Lower leg skin (tissue), 4 donors: Measurements from ENCODE around the gene UBXN11. TPM values are rescaled to one million over a fixed set of nuclear protein-coding genes. Genes with fewer than 3 reads are reported as not detected.

Experiments
- DNase-seq, 2 donors: peaks; one replicate each; pipeline ENCODE4 v3.0.0-alpha.2; 2019; ENCODE audit warnings: low spot score in 2 of 2
- H3K4me3 ChIP-seq: fragments of 200-600 bp; sonication (generic); 2 replicates; pipeline ENCODE4 v1.5.1; 2017; ENCODE audit warnings: mild to moderate bottlenecking, low read depth; ENCODE audit not compliant: poor library complexity, severe bottlenecking
- POLR2A ChIP-seq, 2 donors: fragments of 450-650 bp; IDR thresholded peaks; one replicate each; pipeline ENCODE4 v1.6.1; 2016 to 2017; ENCODE audit warnings: antibody characterized with exemption in 2 of 2, mild to moderate bottlenecking in 1 of 2, moderate library complexity in 1 of 2
- WGBS, 2 donors: methylation state at CpG; one replicate each; pipeline ENCODE4 v1.1.5; 2018; 5-methylcytosine and 5-hydroxymethylcytosine counted together
- intact Hi-C: fragments of 100-400 bp; cut with DNase I; formaldehyde crosslinking; loops from one replicate; pipeline ENCODE4 v1.15.0; 2023; ENCODE audit warnings: low total_unique reads
- total RNA-seq, 4 donors: library from RNA; depleted of rRNA; stranded (reverse); fragments of >200 nt; gene quantifications; one replicate each; pipeline ENCODE4 v1.1.0, GENCODE V29; 2016
- TF ChIP-seq, protein P1 (sequence below), 3 donors: fragments of 450-650 bp; IDR thresholded peaks; one replicate each; pipeline ENCODE4 v1.5.1; 2016; ENCODE audit warnings: antibody characterized with exemption in 3 of 3, mild to moderate bottlenecking in 3 of 3, moderate library complexity in 2 of 3

Gene UBXN11
- total RNA-seq, 4 donors from 2014 or later: 5.1 to 9.6 (median 5.8) TPM

DNA sequence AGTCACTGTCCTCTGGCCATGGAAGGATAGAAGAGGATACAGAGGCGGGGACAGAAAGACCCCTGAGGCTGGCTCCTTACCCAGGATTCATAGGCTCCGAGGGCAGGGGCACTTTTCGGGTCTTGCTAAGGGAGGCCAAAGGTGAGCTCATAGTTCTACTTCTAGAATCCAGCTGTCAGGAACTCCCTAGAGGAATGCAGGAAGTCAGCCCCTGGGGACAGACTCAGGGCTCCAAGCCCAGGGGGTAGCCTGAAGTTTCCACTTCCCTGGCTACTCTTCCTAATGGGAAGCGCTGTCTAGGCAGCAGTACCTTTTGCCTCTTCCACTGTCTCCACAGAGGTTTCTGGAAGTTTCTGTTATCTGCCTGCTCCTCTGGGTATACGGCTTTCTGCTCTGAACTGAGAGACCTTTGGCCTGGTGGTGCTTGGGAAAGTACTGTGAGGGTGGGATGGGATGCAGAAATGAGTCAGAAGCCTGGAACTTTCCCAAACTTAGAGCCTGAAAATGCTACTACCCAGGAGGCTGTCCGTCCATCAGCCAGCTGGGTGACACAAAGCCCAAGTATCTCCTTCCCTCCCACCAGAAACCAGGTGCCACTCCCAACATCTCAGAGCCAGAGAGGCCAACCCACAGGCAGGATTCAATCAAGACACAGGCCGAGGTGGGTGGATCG lies 3.6 kb downstream of the UBXN11 start:
- no peak overlapping the region for H3K4me3 ChIP-seq
- intact Hi-C loops: no loop called here
- TF ChIP-seq, protein P1, sequence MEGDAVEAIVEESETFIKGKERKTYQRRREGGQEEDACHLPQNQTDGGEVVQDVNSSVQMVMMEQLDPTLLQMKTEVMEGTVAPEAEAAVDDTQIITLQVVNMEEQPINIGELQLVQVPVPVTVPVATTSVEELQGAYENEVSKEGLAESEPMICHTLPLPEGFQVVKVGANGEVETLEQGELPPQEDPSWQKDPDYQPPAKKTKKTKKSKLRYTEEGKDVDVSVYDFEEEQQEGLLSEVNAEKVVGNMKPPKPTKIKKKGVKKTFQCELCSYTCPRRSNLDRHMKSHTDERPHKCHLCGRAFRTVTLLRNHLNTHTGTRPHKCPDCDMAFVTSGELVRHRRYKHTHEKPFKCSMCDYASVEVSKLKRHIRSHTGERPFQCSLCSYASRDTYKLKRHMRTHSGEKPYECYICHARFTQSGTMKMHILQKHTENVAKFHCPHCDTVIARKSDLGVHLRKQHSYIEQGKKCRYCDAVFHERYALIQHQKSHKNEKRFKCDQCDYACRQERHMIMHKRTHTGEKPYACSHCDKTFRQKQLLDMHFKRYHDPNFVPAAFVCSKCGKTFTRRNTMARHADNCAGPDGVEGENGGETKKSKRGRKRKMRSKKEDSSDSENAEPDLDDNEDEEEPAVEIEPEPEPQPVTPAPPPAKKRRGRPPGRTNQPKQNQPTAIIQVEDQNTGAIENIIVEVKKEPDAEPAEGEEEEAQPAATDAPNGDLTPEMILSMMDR (IDR thresholded peaks at IDR 0.05): no peak
- TF ChIP-seq POLR2A (IDR thresholded peaks at IDR 0.05): no peak
- WGBS, 2 donors: 63 to 71% methylated on average over 8 of the region's 8 CpGs
- peak in 1 of 2 donors; percentile 84 for DNase-seq

DNA sequence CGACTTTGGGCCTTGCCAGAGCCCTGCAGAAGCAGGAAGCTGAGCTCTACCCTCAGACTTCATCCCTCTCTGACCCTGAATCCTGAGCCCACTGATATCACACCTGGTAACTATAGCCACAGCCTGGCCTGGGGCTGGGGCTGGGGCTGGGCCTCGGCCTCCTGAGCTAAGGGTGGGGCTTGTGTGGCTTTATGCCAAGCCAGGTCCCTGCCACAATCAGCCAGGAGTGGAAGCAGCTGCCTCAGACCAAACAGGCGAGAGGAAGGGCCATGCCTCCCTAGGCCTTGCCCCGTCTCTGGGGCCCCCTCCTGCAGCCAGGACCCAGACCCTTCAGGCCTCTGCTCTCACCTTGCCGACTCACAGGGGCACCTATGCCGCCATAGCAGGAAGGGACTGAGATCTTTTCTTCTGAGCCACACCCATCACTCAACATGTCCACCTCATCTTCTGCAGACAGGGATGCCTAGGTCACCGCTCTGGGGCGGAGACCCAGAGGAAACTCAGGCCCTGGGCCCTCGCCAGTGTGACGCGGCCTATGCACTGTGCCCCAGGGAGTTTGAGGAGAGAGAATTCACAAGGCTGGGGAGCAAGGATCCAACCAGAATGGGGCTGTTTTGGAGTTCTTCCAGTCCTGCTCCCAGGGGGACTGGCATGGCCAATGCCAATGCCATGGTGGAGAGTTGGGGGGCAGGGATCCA lies 5.7 kb downstream of the UBXN11 start:
- DNase-seq: no peak
- intact Hi-C loops: no loop called here
- H3K4me3 ChIP-seq: no peak overlapping the region
- no peak for TF ChIP-seq POLR2A (IDR thresholded peaks at IDR 0.05)
- TF ChIP-seq, protein P1 (IDR thresholded peaks at IDR 0.05): no peak
- 84% methylated on average over 10 to 11 of the region's 11 CpGs for WGBS, 2 donors

DNA sequence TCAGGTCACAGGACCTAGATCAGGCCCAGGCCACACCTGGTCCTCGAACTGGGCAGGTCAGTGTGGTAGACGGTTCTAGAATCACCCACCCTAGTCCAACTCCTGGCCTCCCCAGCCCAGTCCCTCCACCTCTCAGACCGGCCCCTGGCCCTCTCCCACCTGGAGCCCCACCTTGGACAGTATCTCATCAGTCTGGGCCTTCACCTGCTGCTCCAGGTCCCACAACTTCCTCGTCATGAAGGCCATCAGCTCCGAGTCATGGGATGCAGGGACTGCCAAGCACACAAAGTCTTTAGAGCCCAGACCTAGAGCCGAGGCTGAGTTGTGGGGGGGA lies 8.7 kb downstream of the UBXN11 start:
- no peak for DNase-seq
- no peak for TF ChIP-seq POLR2A (IDR thresholded peaks at IDR 0.05)
- TF ChIP-seq, protein P1 (IDR thresholded peaks at IDR 0.05): no peak
- intact Hi-C loops: no loop called here
- no peak overlapping the region for H3K4me3 ChIP-seq
- 81 to 92% methylated on average over 6 of the region's 6 CpGs for WGBS, 2 donors

DNA sequence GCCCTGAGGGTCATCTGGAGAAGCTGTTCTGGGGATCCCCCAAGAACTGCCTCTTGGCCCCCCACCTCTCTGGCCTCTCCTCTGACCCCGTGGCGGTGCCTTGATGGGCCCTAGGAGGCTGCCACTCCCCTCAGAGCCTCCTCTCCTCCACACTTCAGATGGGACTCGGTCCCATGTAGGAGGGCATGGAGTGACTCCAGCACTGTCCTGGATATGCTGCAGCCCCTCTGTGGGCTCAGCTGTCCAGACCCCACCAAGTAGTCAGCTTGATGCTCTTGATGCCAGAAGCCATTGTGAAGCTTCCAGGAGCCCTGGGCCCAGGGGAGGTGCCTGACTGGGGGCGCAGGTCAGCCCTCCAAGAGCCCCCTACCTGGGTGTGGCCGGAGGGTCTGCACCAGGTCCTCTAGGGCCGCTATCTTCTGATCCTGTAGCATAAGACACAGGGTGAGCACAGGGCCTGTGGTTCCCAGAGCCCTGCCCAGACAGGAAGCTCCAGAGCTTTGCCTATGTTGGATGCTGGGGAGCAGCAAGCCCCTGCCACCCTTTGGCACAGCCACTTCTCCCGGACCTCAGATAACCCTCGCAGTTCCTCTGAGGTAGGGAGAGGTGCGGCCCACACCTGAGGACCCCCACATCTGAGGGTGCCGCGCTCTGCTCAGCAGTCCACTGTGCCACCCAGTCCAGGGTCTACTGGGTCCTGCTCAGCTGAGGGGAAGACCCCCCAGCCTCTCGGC lies 9.2 kb downstream of the UBXN11 start:
- WGBS, 2 donors: 93 to 96% methylated on average over 4 to 7 of the region's 12 CpGs
- TF ChIP-seq, protein P1 (IDR thresholded peaks at IDR 0.05): no peak
- no peak for TF ChIP-seq POLR2A (IDR thresholded peaks at IDR 0.05)
- H3K4me3 ChIP-seq: no peak overlapping the region
- no peak for DNase-seq
- intact Hi-C loops: no loop called here

DNA sequence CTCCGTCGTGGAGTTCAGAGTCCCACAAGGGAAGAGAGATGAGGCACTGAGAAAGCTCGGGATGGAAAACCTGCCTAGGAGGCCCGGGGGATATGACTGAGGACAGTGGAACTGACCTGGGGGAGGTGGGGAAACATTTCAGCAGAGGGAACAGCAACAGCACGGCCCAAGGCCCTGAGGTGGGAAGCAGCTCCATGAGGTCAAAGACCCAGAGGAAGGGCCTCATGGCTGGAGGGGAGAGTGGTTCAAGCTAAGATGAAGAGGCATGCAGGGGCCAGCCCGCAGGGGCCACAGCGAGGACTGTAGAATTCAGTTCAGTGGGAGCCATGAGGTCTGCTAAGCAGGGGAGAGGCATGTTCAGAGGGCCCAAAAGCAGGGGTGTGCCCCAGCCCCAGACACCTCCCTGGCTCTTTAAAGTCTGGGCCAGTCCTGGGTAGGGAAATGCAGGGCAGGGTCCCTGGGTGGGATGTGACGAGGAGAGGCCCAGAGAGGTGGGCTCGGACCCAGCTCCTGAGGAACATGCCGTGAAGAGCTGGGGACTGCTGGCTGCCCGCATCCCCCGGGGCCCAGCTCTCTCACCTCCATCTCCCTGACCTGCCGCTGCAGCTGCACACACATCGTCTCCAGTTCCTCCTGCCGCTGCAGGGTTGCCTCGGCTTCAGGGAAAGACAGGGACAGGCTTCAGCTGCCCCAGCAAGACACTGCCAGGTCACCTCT lies 9.9 kb downstream of the UBXN11 start:
- intact Hi-C loops: no loop called here
- no peak overlapping the region for H3K4me3 ChIP-seq
- no peak for DNase-seq
- WGBS, 2 donors: 88 to 90% methylated on average over 16 of the region's 16 CpGs
- TF ChIP-seq POLR2A (IDR thresholded peaks at IDR 0.05): no peak
- TF ChIP-seq, protein P1 (IDR thresholded peaks at IDR 0.05): no peak
